Dermis blood vessel endothelial cell (primary cell): ENCODE measurements around the gene HOXA11. TPM values are rescaled to one million over a fixed set of nuclear protein-coding genes. Genes with fewer than 3 reads are reported as not detected.

Source experiments
- DNase-seq: peaks from one replicate; pipeline ENCODE4 v3.0.0; 2010
- total RNA-seq: library from RNA; depleted of rRNA; stranded (reverse); fragments of >200 nt; gene quantifications from 2 replicates; pipeline ENCODE4 v1.2.3, GENCODE V29; 2014

HOXA11 gene
- total RNA-seq, 1 donor from 2014 or later, result under 0.01 TPM

DNA sequence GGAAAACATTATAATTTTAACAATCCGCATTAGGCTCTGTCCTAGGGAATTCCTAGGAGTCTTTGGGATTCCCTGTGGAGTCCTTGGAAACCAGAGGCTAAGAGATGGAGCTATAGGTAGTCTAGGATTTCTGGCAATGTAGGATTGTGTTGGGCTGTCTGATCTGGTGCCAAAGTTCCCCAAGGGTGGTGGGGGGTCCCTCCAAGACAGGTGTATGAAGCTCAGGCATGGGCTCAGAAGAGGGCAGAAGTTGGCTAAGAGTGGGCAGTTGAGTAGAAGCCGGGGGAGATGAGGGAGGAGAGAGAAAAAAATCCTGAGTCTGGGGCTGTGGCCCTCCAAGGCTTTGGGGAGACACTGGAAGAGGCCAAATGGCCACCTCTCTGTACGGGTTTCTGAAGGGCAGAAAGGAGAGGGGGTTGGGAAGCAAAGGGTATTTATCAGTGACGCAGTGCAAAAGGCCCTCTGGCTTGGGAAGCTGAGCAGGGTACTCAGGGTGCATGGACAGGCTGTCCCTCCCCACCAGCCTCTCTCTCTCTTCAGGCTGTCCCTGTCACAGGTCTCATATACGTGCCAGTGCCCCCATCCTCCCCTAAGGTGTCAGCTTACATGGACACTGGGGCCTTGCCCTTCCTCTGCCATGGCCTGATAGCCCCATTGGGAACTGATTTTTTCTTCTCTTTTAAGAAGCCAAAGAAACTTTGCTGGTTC lies 38.4 kb downstream of the HOXA11 start:
- no peak for DNase-seq

DNA sequence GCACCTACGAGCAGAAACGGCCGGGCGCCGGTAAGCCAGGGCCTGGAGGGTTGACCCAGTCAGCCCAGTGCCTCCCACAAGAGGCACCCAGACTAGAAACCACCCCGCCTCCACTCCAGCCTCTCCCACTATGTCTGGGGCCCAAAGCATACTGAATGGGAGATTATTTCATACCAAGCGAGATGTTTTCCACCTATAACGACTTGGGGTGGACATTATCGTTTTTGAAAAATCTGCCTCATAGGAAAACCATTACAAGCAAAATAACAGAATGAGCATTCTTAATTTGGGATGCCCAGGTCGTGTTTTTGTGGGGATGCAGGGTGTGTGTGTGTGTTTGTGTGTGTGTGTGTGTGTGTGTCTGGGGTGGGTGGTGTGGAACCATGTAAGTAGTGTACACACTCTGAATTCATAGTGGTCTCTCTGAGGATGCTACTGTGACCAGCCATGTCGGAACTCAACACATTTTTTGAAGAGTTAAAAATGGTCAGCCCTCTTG lies 39.1 kb downstream of the HOXA11 start:
- DNase-seq, result no peak

DNA sequence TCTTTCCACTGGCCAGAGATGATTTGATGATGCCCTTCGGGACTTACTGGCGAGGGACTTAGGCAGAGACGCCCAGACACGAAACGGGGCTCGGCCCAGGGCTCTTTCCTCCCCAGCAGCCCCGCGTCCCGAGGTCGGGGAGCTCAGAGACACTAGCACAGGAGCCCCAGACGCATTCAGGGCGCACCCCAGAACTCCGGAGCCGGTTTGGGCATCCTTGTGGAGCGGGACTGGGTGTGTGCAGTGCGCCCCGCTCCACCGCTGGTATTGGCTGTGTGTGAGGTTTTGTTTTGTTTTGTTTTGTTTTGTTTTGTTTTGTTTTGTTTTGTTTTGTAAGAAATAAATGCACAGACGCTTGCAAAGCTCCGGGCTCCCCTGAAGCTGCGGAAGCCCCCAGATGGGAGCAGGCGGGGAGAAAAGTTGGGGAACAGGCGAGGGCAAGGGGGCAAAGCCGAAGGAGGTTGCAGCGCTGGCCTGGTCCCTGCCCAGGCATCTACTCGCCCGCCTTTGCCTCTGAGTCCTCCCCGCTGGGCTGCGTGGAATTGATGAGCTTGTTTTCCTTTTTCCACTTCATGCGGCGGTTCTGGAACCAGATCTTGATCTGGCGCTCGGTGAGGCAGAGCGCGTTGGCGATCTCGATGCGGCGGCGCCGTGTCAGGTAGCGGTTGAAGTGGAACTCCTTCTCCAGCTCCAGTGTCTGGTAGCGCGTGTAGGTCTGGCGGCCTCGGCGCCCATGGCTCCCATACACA lies 39.7 kb downstream of the HOXA11 start:
- no peak for DNase-seq

DNA sequence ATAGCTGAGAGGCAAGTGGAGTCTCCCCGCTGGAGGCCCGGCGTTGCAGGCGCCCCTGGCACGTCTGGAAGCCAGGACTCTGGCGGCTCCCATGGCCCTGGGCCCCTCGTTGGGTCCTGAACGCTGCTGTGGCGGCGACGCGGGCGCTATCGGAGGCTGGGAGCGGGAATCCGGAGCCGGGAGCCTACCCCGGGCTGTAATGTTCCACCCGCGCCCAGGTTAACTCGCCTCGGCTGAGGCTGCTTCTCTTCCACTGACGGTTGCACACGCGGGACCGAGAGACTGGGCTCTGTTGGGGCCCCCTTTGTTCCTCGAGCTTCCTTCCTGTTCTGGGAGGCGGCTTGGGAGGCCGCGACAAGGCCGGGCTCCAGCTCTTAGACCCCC lies 40.3 kb downstream of the HOXA11 start:
- DNase-seq, result no peak

DNA sequence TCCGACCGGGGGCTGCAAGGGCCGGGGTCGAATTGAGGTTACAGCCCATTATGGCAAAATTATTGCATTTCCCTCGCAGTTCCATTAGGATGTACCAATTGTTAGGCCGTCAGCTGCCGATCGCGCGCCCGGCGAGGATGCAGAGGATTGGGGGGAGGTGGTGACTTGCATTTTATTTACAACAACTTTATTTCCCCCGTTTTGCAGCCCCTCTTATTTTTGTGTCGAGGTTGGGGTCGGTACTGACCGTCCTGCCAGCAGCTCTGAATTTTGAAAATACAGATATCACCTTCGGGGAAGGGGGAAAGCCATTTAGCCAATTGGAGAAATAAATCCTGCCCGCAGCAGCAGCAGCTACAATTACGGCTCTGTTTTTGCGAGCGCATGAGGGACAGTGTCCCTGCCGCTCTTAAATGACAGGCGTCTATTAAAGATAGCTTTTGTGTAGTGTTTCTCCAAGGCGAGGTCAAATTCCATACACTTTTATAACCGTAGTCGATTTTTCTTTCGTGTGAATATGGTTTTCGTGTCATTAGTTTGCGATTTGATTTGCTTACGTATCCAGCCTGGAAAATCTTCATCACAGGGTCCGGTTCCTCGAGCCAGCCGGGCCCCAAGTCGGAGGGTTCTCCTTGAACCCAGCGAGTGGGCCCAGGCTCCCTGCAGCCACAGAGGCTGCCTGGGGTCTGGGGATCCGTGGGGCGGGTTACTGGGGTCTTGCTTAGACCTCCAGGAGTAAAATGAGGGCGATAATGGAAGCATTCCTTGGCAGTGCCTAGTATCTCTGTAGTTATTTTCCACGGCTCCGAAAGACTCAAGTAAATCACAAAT lies 40.9 kb downstream of the HOXA11 start:
- DNase-seq, result no peak

DNA sequence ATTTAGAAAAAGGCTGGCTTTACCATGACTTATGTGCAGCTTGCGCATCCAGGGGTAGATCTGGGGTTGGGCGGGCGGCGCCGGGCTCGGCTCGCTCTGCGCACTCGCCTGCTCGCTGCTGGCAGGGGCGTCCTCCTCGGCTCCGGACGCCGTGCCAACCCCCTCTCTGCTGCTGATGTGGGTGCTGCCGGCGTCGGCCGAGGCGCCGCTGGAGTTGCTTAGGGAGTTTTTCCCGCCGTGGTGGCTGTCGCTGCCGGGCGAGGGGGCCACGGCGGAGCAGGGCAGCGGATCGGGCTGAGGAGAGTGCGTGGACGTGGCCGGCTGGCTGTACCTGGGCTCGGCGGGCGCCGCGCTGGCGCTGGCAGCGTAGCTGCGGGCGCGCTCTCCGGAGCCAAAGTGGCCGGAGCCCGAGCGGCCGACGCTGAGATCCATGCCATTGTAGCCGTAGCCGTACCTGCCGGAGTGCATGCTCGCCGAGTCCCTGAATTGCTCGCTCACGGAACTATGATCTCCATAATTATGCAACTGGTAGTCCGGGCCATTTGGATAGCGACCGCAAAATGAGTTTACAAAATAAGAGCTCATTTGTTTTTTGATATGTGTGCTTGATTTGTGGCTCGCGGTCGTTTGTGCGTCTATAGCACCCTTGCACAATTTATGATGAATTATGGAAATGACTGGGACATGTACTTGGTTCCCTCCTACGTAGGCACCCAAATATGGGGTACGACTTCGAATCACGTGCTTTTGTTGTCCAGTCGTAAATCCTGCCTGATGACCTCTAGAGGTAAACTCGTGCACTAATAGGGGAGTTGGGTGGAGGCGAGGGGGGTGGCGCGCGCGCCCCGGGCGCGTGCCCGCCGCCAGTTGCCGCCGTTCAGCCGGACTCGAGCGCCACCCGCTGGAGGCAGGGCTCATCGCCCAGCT lies 41.7 kb downstream of the HOXA11 start, which contains the start of gene HOXA5:
TSS of gene HOXA5 (minus strand) at position 659 of the 927 bp plus-strand sequence. CDS start at position 585, 74 bp downstream.
- peak; percentile 81 for DNase-seq

GRCh38 chr7:27142580-27143022 lies 42.4 kb downstream of the HOXA11 start:
- no peak for DNase-seq

GRCh38 chr7:27141923-27142579 lies 43.0 kb downstream of the HOXA11 start:
- DNase-seq, result no peak

DNA sequence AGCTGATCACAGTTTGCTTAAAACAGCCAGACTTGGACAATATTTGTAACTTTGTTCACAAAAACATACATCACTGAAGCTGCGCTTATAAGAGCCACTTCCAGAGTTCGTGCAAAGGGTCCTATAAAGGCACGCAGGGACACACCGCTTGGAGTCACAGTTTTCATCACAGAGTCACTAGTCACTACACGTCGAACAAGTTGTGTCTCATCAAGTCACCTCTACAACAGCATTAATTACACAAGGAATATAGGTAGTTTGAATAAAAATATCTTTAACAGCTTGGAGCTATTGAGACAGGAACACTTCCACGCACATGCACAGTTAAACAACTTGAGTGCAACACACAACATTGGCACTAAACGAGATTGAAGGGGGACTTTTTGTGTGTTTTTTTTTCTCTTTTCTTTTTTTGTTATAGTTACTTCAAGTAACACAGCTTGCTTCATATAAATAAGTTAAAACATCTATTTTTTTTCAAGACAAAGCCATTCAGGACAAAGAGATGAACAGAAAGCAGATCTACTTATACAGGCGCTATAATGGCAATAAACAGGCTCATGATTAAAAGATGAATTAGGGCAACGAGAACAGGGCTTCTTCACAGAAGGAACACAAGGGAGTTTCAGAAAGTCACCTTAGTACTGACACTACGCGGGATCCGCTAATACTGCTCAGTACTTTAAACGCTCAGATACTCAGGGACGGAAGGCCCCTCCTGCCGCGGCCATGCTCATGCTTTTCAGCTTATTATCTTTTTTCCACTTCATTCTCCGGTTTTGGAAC lies 43.7 kb downstream of the HOXA11 start:
- no peak for DNase-seq

GRCh38 chr7:27140126-27140857 lies 44.7 kb downstream of the HOXA11 start:
- no peak for DNase-seq

DNA sequence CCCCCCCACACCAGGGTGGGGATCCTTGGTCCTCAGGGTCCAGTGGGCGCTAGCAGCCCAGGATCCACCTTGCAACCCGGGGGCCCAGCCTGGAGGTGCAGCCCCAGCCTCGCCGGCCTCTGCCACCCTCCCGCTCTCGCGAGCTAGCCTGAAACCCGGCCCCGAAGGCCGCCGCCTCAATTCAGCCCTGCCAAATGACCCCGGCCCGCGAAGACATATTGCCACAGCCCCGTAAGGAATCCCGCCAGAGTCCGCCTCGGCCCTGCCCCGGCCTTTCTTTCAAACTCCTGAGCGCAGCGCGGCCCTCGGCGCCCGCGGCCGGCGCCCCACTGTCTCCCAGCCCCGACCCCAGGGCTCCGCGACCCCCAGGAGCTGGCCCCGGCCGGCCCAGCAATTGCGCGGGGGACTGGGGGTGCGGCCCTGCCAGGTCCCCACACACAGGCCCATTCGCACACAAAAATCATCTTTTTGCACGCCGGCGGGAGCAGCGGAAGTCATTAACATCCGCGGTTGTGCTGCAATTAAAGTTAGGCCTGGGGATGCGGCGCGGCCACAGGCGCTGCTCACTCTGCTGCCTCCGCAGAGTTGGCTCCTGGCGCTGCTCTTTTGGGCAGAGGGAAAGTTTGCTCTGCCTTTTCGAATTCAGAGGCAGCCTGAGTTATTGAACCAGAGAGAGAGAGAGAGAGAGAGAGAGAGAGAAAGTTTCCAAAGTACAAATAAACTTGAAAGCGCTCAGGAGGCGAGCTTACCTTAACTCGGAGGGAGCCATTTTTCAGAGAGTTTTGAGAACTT lies 45.5 kb downstream of the HOXA11 start:
- DNase-seq, result no peak

DNA sequence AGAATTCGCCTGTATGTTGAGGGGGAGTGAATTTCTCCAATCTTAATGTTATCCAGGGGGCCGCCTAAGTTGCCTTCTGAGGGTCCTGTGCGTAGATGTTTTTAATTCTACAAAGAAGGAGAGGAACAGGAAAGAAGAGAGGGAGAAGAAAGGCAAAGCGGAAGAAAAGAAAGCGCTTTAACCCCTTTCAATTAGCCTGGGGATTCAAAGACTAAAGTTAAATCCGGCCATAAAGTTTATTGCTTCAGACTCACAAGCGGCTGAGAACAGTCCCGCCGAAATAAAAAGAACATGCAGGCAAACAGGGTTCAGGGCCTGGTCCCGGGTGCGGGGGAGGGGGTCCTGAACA lies 46.1 kb downstream of the HOXA11 start:
- DNase-seq, result no peak

DNA sequence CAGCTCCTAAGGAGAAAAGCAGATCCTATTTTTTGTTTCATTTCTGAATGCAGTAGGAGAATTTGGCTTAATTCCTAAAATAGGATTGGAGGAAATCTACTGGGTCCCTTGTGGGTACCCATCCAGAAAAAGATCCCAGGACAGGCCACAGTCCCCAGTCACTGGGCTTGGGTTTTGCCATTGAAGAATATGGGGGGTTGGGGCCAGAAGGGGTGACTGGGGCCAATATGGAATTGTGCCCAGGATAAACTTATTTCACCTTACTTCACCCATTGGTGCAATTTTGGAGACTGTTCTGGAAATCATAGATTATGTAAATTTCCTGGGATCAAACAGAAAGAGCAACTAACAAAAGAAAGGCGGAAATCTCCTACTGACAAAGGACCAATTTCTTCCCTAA lies 46.6 kb downstream of the HOXA11 start:
- no peak for DNase-seq

GRCh38 chr7:27137640-27138315 lies 47.3 kb downstream of the HOXA11 start:
- no peak for DNase-seq

DNA sequence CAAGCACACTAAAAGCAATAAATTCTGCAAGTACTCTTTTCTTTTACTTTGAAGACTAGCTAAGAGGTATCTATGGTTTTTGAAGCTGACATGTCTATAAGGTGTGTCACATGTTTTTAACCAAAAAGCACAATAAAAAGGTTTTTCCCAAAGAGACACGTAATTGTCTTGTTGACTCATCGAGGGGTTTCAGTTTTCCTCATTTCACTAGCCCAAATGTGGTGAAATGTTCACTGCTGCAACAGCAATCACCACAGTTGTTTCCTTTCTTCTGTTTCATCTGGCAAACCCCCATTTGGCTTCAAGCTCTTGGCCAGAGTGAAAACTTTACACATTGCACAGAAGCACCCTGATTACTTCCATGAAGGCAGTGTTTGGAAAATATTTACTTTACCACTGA lies 50.6 kb downstream of the HOXA11 start:
- DNase-seq, result peak; percentile 59

- DNase-seq, result peak; percentile 37
Observed at GRCh38 chr7:27133409-27134231, 51.4 kb downstream of the HOXA11 start.

DNA sequence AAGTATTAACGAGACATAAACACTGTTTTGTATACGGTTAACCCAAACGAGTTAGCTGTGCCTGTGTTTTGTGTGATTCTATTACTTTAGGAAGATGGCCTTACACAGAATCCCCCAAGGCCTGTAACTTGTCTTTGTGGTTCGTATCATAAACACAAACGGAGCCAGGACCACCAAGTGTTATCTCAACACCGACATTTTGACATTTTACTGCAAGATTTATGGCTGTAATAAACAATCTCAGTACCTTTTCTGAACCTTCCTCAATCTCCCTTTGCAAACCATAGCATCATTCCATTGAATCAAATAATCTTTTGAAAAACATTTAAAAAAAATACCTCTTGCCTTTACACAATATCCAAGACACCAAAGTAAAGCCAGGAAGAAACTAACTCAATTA lies 52.1 kb downstream of the HOXA11 start:
- DNase-seq, result no peak
